Measurements from ENCODE around the gene CALML6. TPM values are rescaled to one million over a fixed set of nuclear protein-coding genes. Genes with fewer than 3 reads are reported as not detected.
"Not testable (repeated sequence)": the region's sequence is repeated elsewhere in the genome, so short reads cannot be mapped to it uniquely, and the experiment has no call there.

CALML6 gene
- total and polyA plus RNA-seq, 10 of the 15 experiments (the other 5 are each of a cell fraction or from before 2014, with no cell fraction given) = 0.07 to 1.3 (median 0.21) TPM; not detected in 5

GRCh38 chr1:1929639-1930545 lies 14.8 kb downstream of the CALML6 start:
- DNase-seq (ENCODE audit: low read depth, low spot score) (no peak), FAIRE-seq (no peak), ATAC-seq (no peak)
- H3K4me1 ChIP-seq (ENCODE audit: control insufficient read depth, insufficient read depth, low read length) = no peaks in the 10 kb centered on the region
- no peak overlapping the region for H3K27ac ChIP-seq (ENCODE audit: control insufficient read depth, insufficient read depth)
- intact Hi-C loops (cut with micrococcal nuclease; ENCODE audit: unreplicated experiment) = no loop called here
- H2AFZ ChIP-seq (ENCODE audit: control insufficient read depth, low read depth, low read length) = no peak overlapping the region
- BruUV-seq (replicated peaks) = no TSS peak
- no peaks in the 10 kb centered on the region for H3K36me3 ChIP-seq (ENCODE audit: control insufficient read depth in 2 of 2, insufficient read depth in 2 of 2, low read length in 1 of 2)
- RAD21 ChIA-PET (ENCODE audit: unreplicated experiment) = no interaction called here
- SMC1A ChIA-PET (ENCODE audit: uncharacterized antibody, unreplicated experiment) = no interaction called here
- H4K20me1 ChIP-seq (ENCODE audit: control insufficient read depth, insufficient read depth) = no peaks in the 10 kb centered on the region
- H3K79me2 ChIP-seq (ENCODE audit: control insufficient read depth, insufficient read depth, low read length) = no peaks in the 10 kb centered on the region
- POLR2A ChIA-PET = no interaction called here
- no peak overlapping the region for H3K9ac ChIP-seq (ENCODE audit: control insufficient read depth, insufficient read depth, low read length)
- WGBS (ENCODE audit: insufficient coverage, insufficient replicate concordance, low lambda C conversion rate, missing lambda C conversion rate) = 74% methylated on average over 38 of the region's 38 CpGs
- peaks cover 5% of the 10 kb centered on the region; the same call in 2 of the 3 replicates for H3K9me3 ChIP-seq (replicated peaks; ENCODE audit: control insufficient read depth, insufficient read depth, low read length)
- H3K4me3 ChIP-seq = no peak overlapping the region
- CTCF ChIA-PET = interaction anchor here (0.6 kb wide), 1 partner anchor 546 kb away, joined by 3 read pairs; the partner anchor contains the start of gene PLCH2
- TF ChIP-seq HSF1 (IDR thresholded peaks at IDR 0.05; ENCODE audit: low read depth, low read length) = no peak
- H3K27me3 ChIP-seq (replicated peaks in 1 of 2; ENCODE audit: control insufficient read depth in 2 of 2, insufficient read depth in 2 of 2, low read length in 1 of 2) = no peaks in the 10 kb centered on the region
- no peak overlapping the region for H3K4me2 ChIP-seq (ENCODE audit: control insufficient read depth, insufficient read depth)
- in situ Hi-C loops (cut with MboI) = no loop called here

DNA sequence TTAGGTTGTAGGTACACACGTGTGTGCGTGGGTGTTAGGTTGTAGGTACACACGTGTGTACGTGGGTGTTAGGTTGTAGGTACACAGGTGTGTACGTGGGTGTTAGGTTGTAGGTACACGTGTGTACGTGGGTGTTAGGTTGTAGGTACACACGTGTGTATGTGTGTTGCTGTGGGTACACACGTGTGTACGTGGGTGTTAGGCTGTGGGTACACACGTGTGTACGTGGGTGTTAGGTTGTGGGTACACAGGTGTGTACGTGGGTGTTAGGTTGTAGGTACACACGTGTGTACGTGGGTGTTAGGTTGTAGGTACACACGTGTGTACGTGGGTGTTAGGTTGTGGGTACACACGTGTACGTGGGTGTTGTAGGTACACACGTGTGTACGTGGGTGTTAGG lies 19.8 kb downstream of the CALML6 start:
- RAD21 ChIA-PET (ENCODE audit: unreplicated experiment); intact Hi-C loops (cut with micrococcal nuclease; ENCODE audit: unreplicated experiment); ATAC-seq; CTCF ChIA-PET; H3K27me3 ChIP-seq (replicated peaks in 1 of 2; ENCODE audit: control insufficient read depth in 2 of 2, insufficient read depth in 2 of 2, low read length in 1 of 2); BruUV-seq (replicated peaks); H3K79me2 ChIP-seq (ENCODE audit: control insufficient read depth, insufficient read depth, low read length); H2AFZ ChIP-seq (ENCODE audit: control insufficient read depth, low read depth, low read length); H4K20me1 ChIP-seq (ENCODE audit: control insufficient read depth, insufficient read depth); in situ Hi-C loops (cut with MboI); DNase-seq (ENCODE audit: low read depth, low spot score); POLR2A ChIA-PET; H3K27ac ChIP-seq (ENCODE audit: control insufficient read depth, insufficient read depth); H3K4me1 ChIP-seq (ENCODE audit: control insufficient read depth, insufficient read depth, low read length); H3K4me2 ChIP-seq (ENCODE audit: control insufficient read depth, insufficient read depth); FAIRE-seq; H3K36me3 ChIP-seq (ENCODE audit: control insufficient read depth in 2 of 2, insufficient read depth in 2 of 2, low read length in 1 of 2); H3K9me3 ChIP-seq (replicated peaks; ENCODE audit: control insufficient read depth, insufficient read depth, low read length); H3K9ac ChIP-seq (ENCODE audit: control insufficient read depth, insufficient read depth, low read length); SMC1A ChIA-PET (ENCODE audit: uncharacterized antibody, unreplicated experiment); H3K4me3 ChIP-seq: not testable (repeated sequence)
- WGBS (ENCODE audit: insufficient coverage, insufficient replicate concordance, low lambda C conversion rate, missing lambda C conversion rate) = 66% methylated on average over 19 of the region's 21 CpGs

Measured in GM12878 (cell line).